ENCODE data around the gene SFXN5.

GRCh38 chr2:72958542-72959385 lies 112.7 kb downstream of the SFXN5 start:
- TF ChIP-seq ELF4 (IDR thresholded peaks at IDR 0.05) (no peak), SP1 (IDR thresholded peaks at IDR 0.05) (no peak), PKNOX1 (IDR thresholded peaks at IDR 0.05) (no peak), NFRKB (IDR thresholded peaks at IDR 0.05) (no peak), CTBP1 (IDR thresholded peaks at IDR 0.05; ENCODE audit: borderline replicate concordance) (no peak), FOXK2 (IDR thresholded peaks at IDR 0.05) (no peak), BHLHE40 (IDR thresholded peaks at IDR 0.05; ENCODE audit: borderline replicate concordance) (no peak), SUZ12 (IDR thresholded peaks at IDR 0.05) (no peak), FOXM1 (IDR thresholded peaks at IDR 0.05; ENCODE audit: borderline replicate concordance) (no peak), ARNT (IDR thresholded peaks at IDR 0.05) (no peak), LEF1 (IDR thresholded peaks at IDR 0.05; ENCODE audit: borderline replicate concordance) (no peak), L3MBTL2 (conservative IDR thresholded peaks at IDR 0.05) (no peak), TARDBP (IDR thresholded peaks at IDR 0.05) (no peak), HDGF (IDR thresholded peaks at IDR 0.05; ENCODE audit: borderline replicate concordance) (no peak)
